SK-N-SH (cell line): ENCODE measurements around the gene TMEM131L. TPM values are rescaled to one million over a fixed set of nuclear protein-coding genes. Genes with fewer than 3 reads are reported as not detected.

Experiments used
- CTCF ChIA-PET: fragments of 300-600, 350-600 bp; formaldehyde crosslinking; extraction: SDS; loops from one replicate; lab custom pipeline; 2021; lab: Yijun Ruan, JAX
- POLR2A ChIA-PET: fragments of 350-600 bp; sonication (Branson Sonifier 250); formaldehyde crosslinking; extraction: SDS; loops from one replicate; lab custom pipeline; 2020; ENCODE audit warnings: antibody characterized with exemption, inconsistent platforms; lab: Yijun Ruan, JAX
- DNase-seq: peaks from one replicate; pipeline ENCODE4 v3.0.0; 2012
- H2AFZ ChIP-seq: fragments of 200-600 bp; sonication (generic); 2 replicates; pipeline ENCODE4 v1.8.1; 2016; ENCODE audit warnings: antibody characterized with exemption, mild to moderate bottlenecking, low read depth
- H3F3A ChIP-seq: fragments of 200-600 bp; sonication (generic); replicated peaks from 2 replicates; pipeline ENCODE3; 2016; ENCODE audit warnings: antibody characterized with exemption, mild to moderate bottlenecking; ENCODE audit not compliant: insufficient read depth
- H3K27ac ChIP-seq, 2 experiments: fragments of 200-500 bp in 1 of 2; fragments of 200-600 bp in 1 of 2; sonication (Bioruptor generic) in 1 of 2; sonication (generic), shearing (Covaris generic) in 1 of 2; 2 replicates each; pipeline versions ENCODE4 v1.5.1 to v1.6.1; 2014 to 2016; ENCODE audit warnings: low read depth in 2 of 2, inconsistent platforms in 1 of 2, low read length in 1 of 2, mild to moderate bottlenecking in 1 of 2, mixed read lengths in 1 of 2
- H3K27me3 ChIP-seq: fragments of 200-600 bp; sonication (generic), shearing (Covaris generic); 2 replicates; pipeline ENCODE4 v1.6.1; 2016; ENCODE audit warnings: mixed run types; ENCODE audit not compliant: insufficient read depth
- H3K36me3 ChIP-seq, 2 experiments: fragments of 200-500 bp in 1 of 2; fragments of 200-600 bp in 1 of 2; sonication (Bioruptor generic) in 1 of 2; sonication (generic) in 1 of 2; replicated peaks in 1 of 2; 2 replicates each; pipeline versions ENCODE3 to v1.5.1; 2014 to 2016; ENCODE audit warnings: low read length in 1 of 2, mild to moderate bottlenecking in 1 of 2; ENCODE audit not compliant: insufficient read depth in 2 of 2, control insufficient read depth in 1 of 2
- H3K4me1 ChIP-seq, 2 experiments: fragments of 200-500 bp in 1 of 2; fragments of 200-600 bp in 1 of 2; sonication (Bioruptor generic) in 1 of 2; sonication (generic), shearing (Covaris generic) in 1 of 2; 2 replicates each; pipeline versions ENCODE4 v1.5.1 to v1.6.1; 2014 to 2016; ENCODE audit warnings: low read depth in 1 of 2, low read length in 1 of 2, mixed run types in 1 of 2; ENCODE audit not compliant: insufficient read depth in 2 of 2, control insufficient read depth in 1 of 2
- H3K4me2 ChIP-seq: fragments of 200-600 bp; sonication (generic), shearing (Covaris generic); 2 replicates; pipeline ENCODE4 v1.6.1; 2017; ENCODE audit warnings: mixed run types
- H3K4me3 ChIP-seq, 2 experiments: fragments of 200-500 bp in 1 of 2; fragments of 200-600 bp in 1 of 2; sonication (Bioruptor generic) in 1 of 2; sonication (generic), shearing (Covaris generic) in 1 of 2; 2 replicates each; pipeline versions ENCODE4 v1.5.1 to v1.8.1; 2014 to 2016; ENCODE audit warnings: low read depth in 2 of 2, inconsistent platforms in 1 of 2, low read length in 1 of 2, mild to moderate bottlenecking in 1 of 2, mixed read lengths in 1 of 2, moderate library complexity in 1 of 2
- H3K79me2 ChIP-seq: fragments of 200-600 bp; sonication (generic); 2 replicates; pipeline ENCODE4 v1.8.1; 2017; ENCODE audit warnings: mild to moderate bottlenecking; ENCODE audit not compliant: insufficient read depth
- H3K9ac ChIP-seq: fragments of 200-600 bp; sonication (generic); 2 replicates; pipeline ENCODE4 v1.6.1; 2017; ENCODE audit warnings: mixed run types
- H3K9me2 ChIP-seq: fragments of 200-600 bp; sonication (generic); 2 replicates; pipeline ENCODE4 v1.6.1; 2017; ENCODE audit warnings: mixed run types
- H3K9me3 ChIP-seq: fragments of 200-600 bp; sonication (generic); 2 replicates; pipeline ENCODE4 v1.6.1; 2017; ENCODE audit warnings: mixed run types, mild to moderate bottlenecking, moderate library complexity
- H4K20me1 ChIP-seq: fragments of 200-600 bp; sonication (generic); 2 replicates; pipeline ENCODE4 v1.6.1; 2017; ENCODE audit warnings: mild to moderate bottlenecking, mixed run types; ENCODE audit not compliant: insufficient read depth
- ELF1 ChIP-seq: IDR thresholded peaks from 2 replicates; pipeline ENCODE4 v1.4.0; 2012
- EZH2phosphoT487 ChIP-seq: fragments of 200-600 bp; sonication (generic); IDR thresholded peaks from 2 replicates; pipeline ENCODE4 v1.6.1; 2017; ENCODE audit warnings: low read depth, mixed run types, mild to moderate bottlenecking, antibody characterized with exemption, moderate library complexity, borderline replicate concordance
- FOSL2 ChIP-seq: IDR thresholded peaks from 2 replicates; pipeline ENCODE4 v1.4.0; 2012; ENCODE audit warnings: low read depth, mild to moderate bottlenecking, moderate library complexity, borderline replicate concordance
- FOXJ3 ChIP-seq: sonication (generic); formaldehyde crosslinking; IDR thresholded peaks from 2 replicates; pipeline ENCODE4 v1.5.1; 2020; ENCODE audit warnings: mild to moderate bottlenecking, missing genetic modification reagents
- GABPA ChIP-seq: IDR thresholded peaks from 2 replicates; pipeline ENCODE4 v1.4.0; 2012; ENCODE audit warnings: low read depth, mild to moderate bottlenecking
- GATA2 ChIP-seq: sonication (generic); formaldehyde crosslinking; IDR thresholded peaks from 2 replicates; pipeline ENCODE4 v1.5.0; 2020; ENCODE audit warnings: mild to moderate bottlenecking, missing genetic modification reagents
- MXI1 ChIP-seq: IDR thresholded peaks from 2 replicates; pipeline ENCODE4 v1.6.1; 2012; ENCODE audit warnings: mild to moderate bottlenecking, low read depth, low read length, improper control_type of control experiment
- RCOR1 ChIP-seq: fragments of 150-350 bp; IDR thresholded peaks from 2 replicates; pipeline ENCODE4 v1.6.1; 2017; ENCODE audit warnings: antibody characterized with exemption, low read length
- RFX5 ChIP-seq: IDR thresholded peaks from 2 replicates; pipeline ENCODE4 v1.6.1; 2012; ENCODE audit warnings: mild to moderate bottlenecking, improper control_type of control experiment, low read length
- RXRA ChIP-seq: IDR thresholded peaks from 2 replicates; pipeline ENCODE4 v1.4.0; 2012; ENCODE audit warnings: low read depth, mild to moderate bottlenecking, borderline replicate concordance
- USF1 ChIP-seq: IDR thresholded peaks from 2 replicates; pipeline ENCODE4 v1.4.0; 2012; ENCODE audit warnings: low read depth, borderline replicate concordance
- WGBS: methylation state at CpG from one replicate; pipeline ENCODE4 v1.1.6; 2017; ENCODE audit warnings: low lambda C conversion rate; 5-methylcytosine and 5-hydroxymethylcytosine counted together
- polyA plus RNA-seq, 3 experiments: library from polyadenylated mRNA; depleted of rRNA; stranded (reverse); fragments of >200 nt; gene quantifications; 2 replicates each; pipeline ENCODE4 v1.2.3, GENCODE V29; 2012
- TF ChIP-seq, protein P1 (sequence below): fragments of 150-350 bp; IDR thresholded peaks from 2 replicates; pipeline ENCODE4 v1.6.1; 2016; ENCODE audit warnings: mild to moderate bottlenecking, low read depth, low read length
- TF ChIP-seq, protein P2 (sequence below): IDR thresholded peaks from 2 replicates; pipeline ENCODE4; 2012

TMEM131L gene
- polyA plus RNA-seq, 1 of the 3 experiments (the other 2 are of a cell fraction) = 6.2 TPM

- ChIA-PET POLR2A (interaction anchor here (0.6 to 1.0 kb wide), 2 partner anchors 23 to 323 kb away, joined by 3 read pairs; no protein-coding TSS in a partner anchor), CTCF (interaction anchor here (0.8 to 2.5 kb wide), 10 partner anchors 12 to 384 kb away, joined by 3 to 18 read pairs (median 5); partner anchors contain the start of gene MND1)
- Histone ChIP-seq H3K36me3 (no peaks in the 10 kb centered on the region), H3K79me2 (peaks cover 43% of the 10 kb centered on the region), H2AFZ (peak overlapping the region; percentile 90), H3K9me2 (no peaks in the 10 kb centered on the region), H3K4me3 (peak overlapping the region; percentile 82 to 88), H3K27me3 (no peaks in the 10 kb centered on the region), H4K20me1 (no peaks in the 10 kb centered on the region), H3K4me1 (peaks cover 26 to 31% of the 10 kb centered on the region in 2 experiments)
- TF ChIP-seq RFX5 = no peak
- peak; percentile 36 for TF ChIP-seq MXI1
- TF ChIP-seq, protein P1, sequence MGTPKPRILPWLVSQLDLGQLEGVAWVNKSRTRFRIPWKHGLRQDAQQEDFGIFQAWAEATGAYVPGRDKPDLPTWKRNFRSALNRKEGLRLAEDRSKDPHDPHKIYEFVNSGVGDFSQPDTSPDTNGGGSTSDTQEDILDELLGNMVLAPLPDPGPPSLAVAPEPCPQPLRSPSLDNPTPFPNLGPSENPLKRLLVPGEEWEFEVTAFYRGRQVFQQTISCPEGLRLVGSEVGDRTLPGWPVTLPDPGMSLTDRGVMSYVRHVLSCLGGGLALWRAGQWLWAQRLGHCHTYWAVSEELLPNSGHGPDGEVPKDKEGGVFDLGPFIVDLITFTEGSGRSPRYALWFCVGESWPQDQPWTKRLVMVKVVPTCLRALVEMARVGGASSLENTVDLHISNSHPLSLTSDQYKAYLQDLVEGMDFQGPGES = no peak
- TF ChIP-seq GATA2 = no peak
- TF ChIP-seq ELF1 = no peak
- TF ChIP-seq GABPA = no peak
- peak; percentile 56; the same call in 1 of the 2 replicates for TF ChIP-seq USF1
- TF ChIP-seq, protein P2, sequence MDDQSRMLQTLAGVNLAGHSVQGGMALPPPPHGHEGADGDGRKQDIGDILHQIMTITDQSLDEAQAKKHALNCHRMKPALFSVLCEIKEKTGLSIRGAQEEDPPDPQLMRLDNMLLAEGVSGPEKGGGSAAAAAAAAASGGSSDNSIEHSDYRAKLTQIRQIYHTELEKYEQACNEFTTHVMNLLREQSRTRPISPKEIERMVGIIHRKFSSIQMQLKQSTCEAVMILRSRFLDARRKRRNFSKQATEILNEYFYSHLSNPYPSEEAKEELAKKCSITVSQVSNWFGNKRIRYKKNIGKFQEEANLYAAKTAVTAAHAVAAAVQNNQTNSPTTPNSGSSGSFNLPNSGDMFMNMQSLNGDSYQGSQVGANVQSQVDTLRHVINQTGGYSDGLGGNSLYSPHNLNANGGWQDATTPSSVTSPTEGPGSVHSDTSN = no peak
- TF ChIP-seq RXRA = no peak
- no peak for TF ChIP-seq RCOR1
- no peak for TF ChIP-seq EZH2phosphoT487
- TF ChIP-seq FOXJ3 (CRISPR knock-in tag) = no peak
- no peak for TF ChIP-seq FOSL2
- TF ChIP-seq, all 33 proteins: peak for 2
- peak overlapping the region; percentile 76; the same call in 1 of the 2 replicates for H3K9ac ChIP-seq
- no peaks in the 10 kb centered on the region for H3K9me3 ChIP-seq
- peak; percentile 54 for DNase-seq
- peak overlapping the region; percentile 97 for H3K4me2 ChIP-seq
- 7% methylated on average over 37 of the region's 43 CpGs for WGBS
- H3K27ac ChIP-seq = peak overlapping the region; percentile 42 to 90; a peak in 2 of 4 replicates
- peaks cover 9% of the 10 kb centered on the region for H3F3A ChIP-seq
Observed at GRCh38 chr4:153466949-153467896, 1.1 kb downstream of the TMEM131L start.
